WTC11 (cell line): ENCODE measurements around the gene SCYL3.

Experiments
- CTCF ChIP-seq: fragments of 200-600 bp; IDR thresholded peaks from 2 replicates; pipeline ENCODE4 v1.8.0; 2022; ENCODE audit warnings: antibody characterized with exemption
- FOXJ3 ChIP-seq: sonication (generic); formaldehyde crosslinking; IDR thresholded peaks from 2 replicates; pipeline ENCODE4 v1.9.0; 2021; ENCODE audit warnings: missing genetic modification reagents, mild to moderate bottlenecking, borderline replicate concordance
- ZNF263 ChIP-seq: sonication (generic); formaldehyde crosslinking; IDR thresholded peaks from 2 replicates; pipeline ENCODE4 v1.8.1; 2022; ENCODE audit warnings: low read depth, mild to moderate bottlenecking, moderate library complexity, missing genetic modification reagents
- ZNF317 ChIP-seq: sonication (generic); formaldehyde crosslinking; IDR thresholded peaks from 2 replicates; pipeline ENCODE4 v1.8.1; 2023; ENCODE audit warnings: low read depth, mild to moderate bottlenecking, moderate library complexity, missing genetic modification reagents, borderline replicate concordance
- TF ChIP-seq, protein P1 (sequence below): sonication (generic); formaldehyde crosslinking; IDR thresholded peaks from 2 replicates; pipeline ENCODE4 v1.8.1; 2022; ENCODE audit warnings: low read depth, missing genetic modification reagents, borderline replicate concordance

GRCh38 chr1:169918927-169919326, 25.2 kb upstream of the SCYL3 start:
- TF ChIP-seq ZNF317 (CRISPR knock-in tag) (no peak), FOXJ3 (CRISPR knock-in tag) (no peak), ZNF263 (CRISPR knock-in tag) (no peak), CTCF (no peak)
- TF ChIP-seq, protein P1, sequence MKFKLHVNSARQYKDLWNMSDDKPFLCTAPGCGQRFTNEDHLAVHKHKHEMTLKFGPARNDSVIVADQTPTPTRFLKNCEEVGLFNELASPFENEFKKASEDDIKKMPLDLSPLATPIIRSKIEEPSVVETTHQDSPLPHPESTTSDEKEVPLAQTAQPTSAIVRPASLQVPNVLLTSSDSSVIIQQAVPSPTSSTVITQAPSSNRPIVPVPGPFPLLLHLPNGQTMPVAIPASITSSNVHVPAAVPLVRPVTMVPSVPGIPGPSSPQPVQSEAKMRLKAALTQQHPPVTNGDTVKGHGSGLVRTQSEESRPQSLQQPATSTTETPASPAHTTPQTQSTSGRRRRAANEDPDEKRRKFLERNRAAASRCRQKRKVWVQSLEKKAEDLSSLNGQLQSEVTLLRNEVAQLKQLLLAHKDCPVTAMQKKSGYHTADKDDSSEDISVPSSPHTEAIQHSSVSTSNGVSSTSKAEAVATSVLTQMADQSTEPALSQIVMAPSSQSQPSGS = no peak
